Activated CD4-positive, alpha-beta T cell treated with anti-CD3 and anti-CD28 coated beads, Interleukin-2, amount 50 U/mL, for 4 hours (primary cell): Measurements from ENCODE around the gene CUZD1.

ENCODE experiments used
- DNase-seq, 2 experiments: peaks; one replicate each; pipeline ENCODE4 v3.0.0-alpha.2; 2020

The CUZD1 gene

GRCh38 chr10:122853665-122854313, 8.1 kb upstream of the CUZD1 start:
- no peak for DNase-seq

- no peak for DNase-seq
Measured at GRCh38 chr10:122852261-122852660, 6.6 kb upstream of the CUZD1 start.

DNA sequence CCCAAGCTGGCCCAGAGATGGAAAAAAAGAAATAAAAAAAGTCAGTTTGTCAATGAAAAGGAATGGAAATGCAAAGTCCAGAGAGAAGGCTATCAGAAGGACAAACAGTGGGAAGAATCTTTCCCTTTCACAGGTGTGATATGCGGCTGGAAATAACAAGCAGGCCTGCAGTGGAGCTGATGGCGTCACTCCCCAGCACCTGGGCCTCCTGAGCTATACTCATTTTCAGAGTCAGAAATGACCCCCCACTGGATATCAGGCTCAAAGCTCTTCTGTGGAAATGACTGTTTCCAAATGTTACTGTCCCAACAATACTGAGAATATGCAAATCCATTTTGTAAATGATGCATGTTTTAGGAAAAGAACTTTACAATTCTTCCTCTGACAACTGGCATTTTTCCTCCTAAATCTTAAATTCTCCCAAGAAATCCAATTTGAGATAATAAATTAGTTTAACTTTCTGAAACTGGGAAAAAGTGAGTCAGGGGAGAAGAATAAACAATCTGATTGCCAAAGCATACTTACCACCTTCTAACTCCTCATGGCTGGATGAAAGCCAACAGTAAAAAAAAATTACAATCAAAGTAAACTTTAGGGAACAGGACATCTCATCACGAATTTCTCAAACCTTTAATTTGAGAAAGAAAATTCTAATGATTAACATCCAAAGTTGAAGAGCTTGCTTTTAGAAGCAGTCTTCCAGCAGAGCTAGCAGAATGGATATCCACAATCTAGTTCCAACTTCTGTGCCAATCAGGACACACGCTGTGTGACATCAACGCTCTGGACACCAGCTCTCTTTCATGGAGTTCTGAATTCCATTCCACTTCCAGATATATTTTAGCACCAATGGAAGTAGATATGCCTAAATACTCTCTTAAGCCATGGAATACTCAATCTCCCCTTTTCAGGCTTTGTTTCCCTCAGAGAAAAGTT, 5.3 kb upstream of the CUZD1 start:
- no peak for DNase-seq

GRCh38 chr10:122849900-122850605, 4.4 kb upstream of the CUZD1 start:
- DNase-seq = no peak

- DNase-seq = no peak
Measured at GRCh38 chr10:122849090-122849489, 3.4 kb upstream of the CUZD1 start.

DNA sequence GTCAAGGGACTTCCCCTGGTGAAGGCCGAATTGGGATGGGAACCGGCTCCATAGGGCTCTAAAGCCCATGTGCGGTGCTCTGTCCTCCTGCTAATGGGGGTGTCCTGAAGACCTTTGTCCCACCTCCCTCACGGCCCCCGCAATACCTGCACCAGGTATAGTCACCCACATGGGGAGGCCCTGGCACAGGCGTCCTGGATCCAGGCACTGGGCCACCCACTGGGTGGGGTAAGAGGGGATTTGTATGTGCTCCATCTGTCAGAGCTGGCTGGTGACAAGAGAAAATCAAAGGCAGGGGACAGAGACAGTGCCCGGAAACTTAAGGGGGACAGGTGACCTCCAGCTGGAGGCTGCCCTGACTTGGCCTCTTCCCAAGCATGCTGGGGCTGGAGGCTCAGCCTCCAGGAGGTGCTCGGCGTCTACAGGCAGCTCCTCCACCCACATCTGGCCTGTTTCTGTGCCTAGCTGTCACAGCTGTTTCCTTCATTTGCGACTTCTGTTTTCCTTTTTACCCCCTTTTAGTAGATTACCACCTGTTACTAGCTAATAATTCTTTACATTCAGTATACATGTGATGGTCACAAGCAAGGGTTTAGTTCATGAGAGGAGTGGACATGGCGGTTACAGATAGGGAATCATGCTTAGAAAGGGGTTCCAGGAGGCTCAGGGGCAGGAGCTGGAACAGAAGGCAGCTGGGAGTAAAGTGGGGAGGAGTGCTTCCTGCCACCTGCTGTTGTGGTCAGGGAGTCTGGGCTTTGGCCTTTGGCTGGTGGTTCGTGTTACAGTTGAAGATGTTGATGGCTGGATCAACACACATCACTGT, 2.3 kb upstream of the CUZD1 start:
- no peak for DNase-seq

GRCh38 chr10:122844146-122844545, 1.5 kb downstream of the CUZD1 start:
- no peak for DNase-seq

- DNase-seq = no peak
Measured at GRCh38 chr10:122841569-122841968, 4.1 kb downstream of the CUZD1 start.

DNA sequence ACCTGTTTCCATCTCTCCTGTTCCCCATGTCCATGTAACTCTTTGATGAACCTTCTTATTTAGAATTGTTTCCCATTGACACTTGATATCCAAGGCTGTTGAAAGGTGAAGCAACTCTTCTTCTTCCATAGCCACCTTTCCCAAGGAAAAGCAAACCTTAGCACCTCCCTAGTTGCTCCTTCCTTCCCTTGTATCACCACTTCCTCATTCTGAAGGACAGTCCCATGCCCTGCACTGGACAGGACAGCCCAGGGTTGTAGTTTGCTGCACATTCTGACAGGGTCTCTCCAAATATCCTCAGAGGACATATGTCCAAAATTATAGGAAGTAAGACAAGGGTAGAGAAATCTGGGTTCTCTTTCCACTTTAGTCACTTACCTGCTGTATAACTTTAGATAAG, 6.2 kb downstream of the CUZD1 start:
- DNase-seq = no peak

GRCh38 chr10:122838880-122839279, 6.8 kb downstream of the CUZD1 start:
- DNase-seq = no peak

DNA sequence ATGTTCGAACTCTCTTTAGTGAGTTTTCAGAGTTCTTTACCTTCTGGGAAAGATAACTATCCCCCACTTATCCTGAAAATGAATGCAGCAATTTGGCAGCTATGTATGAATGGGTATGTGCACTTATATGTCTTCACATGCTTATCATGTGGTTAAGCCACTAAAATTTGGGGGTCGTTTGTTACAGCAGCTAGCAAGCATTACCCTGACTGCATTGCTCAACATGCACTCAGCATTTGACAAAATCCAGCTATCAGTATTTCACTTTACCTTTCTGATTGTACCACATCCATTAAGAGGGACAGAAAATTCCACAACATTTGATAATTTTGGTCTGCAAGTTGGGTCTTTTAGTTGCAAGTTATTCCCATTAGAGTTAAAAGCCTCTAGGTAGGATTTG, 9.7 kb downstream of the CUZD1 start:
- DNase-seq = no peak

DNA sequence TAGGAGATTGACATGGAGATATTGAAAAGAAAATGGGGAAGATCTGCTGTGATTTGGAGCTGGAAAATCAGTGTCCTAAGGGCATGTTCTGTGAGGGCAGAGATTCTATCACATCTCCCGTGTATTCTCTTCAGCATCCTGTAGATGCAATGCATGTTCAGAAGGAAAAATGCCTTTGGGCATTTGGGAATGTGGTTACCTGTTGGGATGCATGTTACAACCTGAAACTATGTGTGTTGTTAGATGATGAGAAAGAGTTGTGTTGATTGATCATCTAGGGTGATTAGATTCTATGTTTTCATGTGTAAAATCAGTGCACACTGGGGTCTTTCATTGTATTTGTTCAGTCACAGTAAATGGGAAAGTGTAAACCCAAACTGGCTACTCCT, 14.7 kb downstream of the CUZD1 start:
- no peak for DNase-seq

DNA sequence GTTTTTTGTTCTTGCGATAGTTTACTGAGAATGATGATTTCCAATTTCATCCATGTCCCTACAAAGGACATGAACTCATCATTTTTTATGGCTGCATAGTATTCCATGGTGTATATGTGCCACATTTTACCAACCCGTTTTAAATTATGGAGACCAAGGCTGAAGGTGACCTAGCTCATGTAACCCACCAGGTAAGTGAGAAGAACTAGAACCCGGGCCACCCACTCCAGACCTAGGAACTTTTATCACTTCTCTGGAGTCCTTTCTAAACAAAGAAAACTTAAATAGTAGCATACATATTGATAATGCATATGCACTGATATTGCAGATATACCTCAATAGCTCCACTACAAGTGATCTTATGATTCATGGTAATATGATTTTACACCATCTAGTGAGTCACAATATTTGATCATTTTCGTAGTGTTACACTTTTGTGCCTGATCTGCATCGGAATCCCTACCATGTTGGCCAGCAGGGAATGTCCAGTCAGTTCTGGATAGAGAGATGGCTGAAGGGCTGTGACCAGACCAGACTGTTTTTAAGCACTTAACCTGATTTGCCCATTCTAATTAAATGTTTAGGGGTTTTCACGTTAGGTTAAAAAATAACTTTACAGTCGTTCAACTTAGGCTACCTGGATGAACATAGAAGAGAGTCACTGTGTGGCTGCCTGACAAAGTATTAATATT, 15.2 kb downstream of the CUZD1 start:
- DNase-seq = no peak

- DNase-seq = no peak
Measured at GRCh38 chr10:122829454-122829853, 16.2 kb downstream of the CUZD1 start.

- DNase-seq = no peak
Measured at GRCh38 chr10:122828716-122829255, 16.9 kb downstream of the CUZD1 start.

GRCh38 chr10:122827302-122827701, 18.4 kb downstream of the CUZD1 start:
- no peak for DNase-seq

DNA sequence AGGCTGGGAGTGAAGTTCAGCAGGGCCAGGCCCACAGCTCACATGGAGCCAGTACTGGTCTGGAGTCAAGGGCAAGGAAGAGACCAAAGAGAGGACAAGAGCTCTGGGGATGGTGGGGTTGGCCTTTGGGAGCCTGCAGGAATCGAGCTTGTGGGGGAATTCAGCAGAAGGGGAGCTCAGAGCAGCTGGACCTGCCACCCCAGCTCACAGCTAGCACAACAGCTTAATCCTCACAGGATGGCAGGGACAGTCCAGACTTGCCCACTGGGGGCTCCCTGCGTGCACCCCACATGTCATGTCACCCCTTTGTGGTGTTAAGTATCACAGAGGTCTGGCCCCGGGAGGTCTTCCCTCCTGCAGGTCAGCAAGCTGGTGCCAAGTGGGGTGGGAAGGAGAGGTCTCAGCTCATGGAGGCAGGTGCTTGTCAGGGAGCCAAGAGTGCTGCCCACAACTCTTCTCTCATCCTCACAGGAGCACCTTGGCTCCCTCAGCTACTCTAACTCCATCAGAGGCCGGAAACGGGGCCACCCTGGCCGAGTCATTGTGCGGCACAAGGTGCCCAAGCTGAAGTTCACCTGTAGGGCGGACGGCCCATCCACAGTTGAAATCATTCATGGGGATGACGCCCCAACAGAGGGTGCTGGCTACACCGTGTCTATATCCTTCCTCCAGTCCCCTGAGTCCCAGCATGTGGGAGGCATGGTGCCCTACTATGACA, 22.5 kb downstream of the CUZD1 start:
- no peak for DNase-seq

DNA sequence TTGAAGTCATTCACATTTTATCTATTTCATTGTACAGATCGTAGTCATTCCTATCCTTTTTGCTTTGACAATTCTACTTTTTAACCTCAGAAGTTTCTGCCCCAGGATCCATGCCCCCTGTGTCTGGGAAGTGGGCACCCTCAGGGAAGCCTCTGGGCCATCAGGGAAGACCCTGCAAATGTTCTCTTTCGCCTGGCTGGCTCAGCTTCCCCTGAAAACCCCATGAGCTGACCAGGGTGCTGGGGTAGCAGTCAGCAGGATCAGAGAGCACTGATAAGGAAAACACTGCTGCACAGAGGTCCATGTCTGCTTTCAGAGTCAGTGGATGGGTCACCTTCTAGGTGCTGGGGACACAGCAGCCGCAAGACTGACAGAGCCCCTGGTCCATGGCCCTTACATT, 23.8 kb downstream of the CUZD1 start:
- DNase-seq = no peak

- no peak for DNase-seq
Measured at GRCh38 chr10:122815458-122815857, 30.2 kb downstream of the CUZD1 start.

GRCh38 chr10:122814493-122814892, 31.2 kb downstream of the CUZD1 start:
- no peak for DNase-seq

DNA sequence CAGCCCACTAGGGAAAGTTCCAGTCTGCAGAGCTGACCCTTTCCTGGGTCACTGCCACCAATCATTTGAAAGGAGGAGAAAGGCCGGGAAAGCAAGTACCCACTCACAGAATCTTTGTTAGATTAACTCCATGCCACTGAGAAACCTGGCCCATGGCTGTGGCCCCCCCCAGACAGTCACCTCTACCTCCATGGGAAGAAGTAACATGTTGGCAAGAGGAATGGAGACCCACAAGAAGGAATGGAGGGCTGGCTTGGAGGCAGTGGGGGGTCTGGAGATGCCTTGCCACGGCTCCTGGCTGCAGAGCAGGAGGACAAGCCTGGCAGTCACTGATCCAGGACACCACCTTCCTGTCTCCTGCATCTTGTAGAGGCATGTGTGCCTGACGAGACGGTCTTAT, 32.9 kb downstream of the CUZD1 start:
- no peak for DNase-seq
